H1 (cell line): ENCODE measurements around the gene GLRA1. TPM values are rescaled to one million over a fixed set of nuclear protein-coding genes. Genes with fewer than 3 reads are reported as not detected.
A peak's percentile ranks its signal among the peaks of the same experiment; 100 is the strongest.

Source experiments
- CTCF ChIA-PET: fragments of 300-600 bp; sonication (Branson Sonifier 250); formaldehyde crosslinking; loops from one replicate; lab custom pipeline; 2021; ENCODE audit not compliant: partially characterized antibody; lab: Charles Lee
- POLR2A ChIA-PET: fragments of 300-600 bp; sonication (Branson Sonifier 250); formaldehyde crosslinking; loops from one replicate; lab custom pipeline; 2021; ENCODE audit warnings: inconsistent platforms; ENCODE audit not compliant: partially characterized antibody; lab: Charles Lee
- DNase-seq, 2 experiments: peaks; one replicate each; pipeline versions ENCODE4 v3.0.0 to v3.0.0-alpha.2; 2010 to 2022; ENCODE audit warnings: low spot score in 2 of 2, low read depth in 1 of 2, mixed read lengths in 1 of 2
- FAIRE-seq: peaks from 2 replicates; lab custom pipeline; 2011; peaks lifted over from hg19 to GRCh38; lab: Jason Lieb, UNC
- H2AFZ ChIP-seq: 2 replicates; pipeline ENCODE4 v1.8.1; 2012; ENCODE audit warnings: low read length, inconsistent platforms
- H2AK5ac ChIP-seq: 2 replicates; pipeline ENCODE4 v1.6.1; 2013; ENCODE audit warnings: low read depth, low read length
- H2BK120ac ChIP-seq: replicated peaks from 2 replicates; pipeline ENCODE3; 2013; ENCODE audit warnings: low read depth, low read length, inconsistent platforms
- H2BK12ac ChIP-seq: 2 replicates; pipeline ENCODE4 v1.6.1; 2013; ENCODE audit warnings: low read depth, low read length
- H2BK15ac ChIP-seq: 2 replicates; pipeline ENCODE4 v1.6.1; 2013; ENCODE audit warnings: low read length
- H2BK20ac ChIP-seq: 2 replicates; pipeline ENCODE4 v1.6.1; 2013; ENCODE audit warnings: low read length
- H2BK5ac ChIP-seq: 2 replicates; pipeline ENCODE4 v1.6.1; 2013; ENCODE audit warnings: low read depth, low read length
- H3K14ac ChIP-seq: 2 replicates; pipeline ENCODE4 v1.6.1; 2013; ENCODE audit warnings: inconsistent platforms; ENCODE audit not compliant: insufficient read length
- H3K18ac ChIP-seq: 2 replicates; pipeline ENCODE4 v1.6.1; 2013; ENCODE audit warnings: low read length; ENCODE audit errors: extremely low read depth
- H3K23ac ChIP-seq: 2 replicates; pipeline ENCODE4 v1.6.1; 2013; ENCODE audit warnings: inconsistent platforms; ENCODE audit not compliant: insufficient read length
- H3K23me2 ChIP-seq: 2 replicates; pipeline ENCODE4 v1.6.1; 2013; ENCODE audit warnings: low read depth, low read length
- H3K27ac ChIP-seq: 2 replicates; pipeline ENCODE4 v1.6.1; 2011; ENCODE audit warnings: low read depth, low read length, inconsistent platforms
- H3K27me3 ChIP-seq, 4 experiments: replicated peaks in 1 of 4; 1 replicate in 1 of 4; 2 replicates in 3 of 4; pipeline versions ENCODE4 v1.6.1 to v1.8.1; 2011 to 2013; ENCODE audit warnings: low read length in 3 of 4, mild to moderate bottlenecking in 3 of 4, inconsistent platforms in 2 of 4, mixed read lengths in 2 of 4, moderate library complexity in 1 of 4; ENCODE audit not compliant: control insufficient read depth in 3 of 4, insufficient read depth in 3 of 4; ENCODE audit errors: extremely low read depth in 1 of 4
- H3K36me3 ChIP-seq, 4 experiments: 2 replicates each; pipeline versions ENCODE4 v1.6.1 to v1.8.1; 2011 to 2013; ENCODE audit warnings: mild to moderate bottlenecking in 4 of 4, low read length in 3 of 4, moderate library complexity in 2 of 4, control low read depth in 1 of 4, inconsistent platforms in 1 of 4; ENCODE audit not compliant: insufficient read depth in 4 of 4, control insufficient read depth in 2 of 4
- H3K4ac ChIP-seq: replicated peaks from 2 replicates; pipeline ENCODE3; 2013; ENCODE audit warnings: low read length, low read depth, mixed read lengths, inconsistent platforms; ENCODE audit not compliant: insufficient read length
- H3K4me1 ChIP-seq, 4 experiments: replicated peaks in 1 of 4; 1 replicate in 1 of 4; 2 replicates in 3 of 4; pipeline versions ENCODE4 v1.6.1 to v1.8.1; 2011 to 2013; ENCODE audit warnings: low read length in 3 of 4, inconsistent platforms in 2 of 4, mixed read lengths in 1 of 4; ENCODE audit not compliant: insufficient read depth in 4 of 4, control insufficient read depth in 3 of 4
- H3K4me2 ChIP-seq, 2 experiments: 2 replicates each; pipeline versions ENCODE4 v1.6.1 to v1.8.1; 2011 to 2013; ENCODE audit warnings: low read depth in 2 of 2, low read length in 2 of 2, control low read depth in 1 of 2, inconsistent platforms in 1 of 2, mild to moderate bottlenecking in 1 of 2; ENCODE audit not compliant: insufficient read depth in 1 of 2
- H3K4me3 ChIP-seq, 4 experiments: fragments of 200-600, 300-600 bp in 1 of 4; sonication (generic), shearing (Covaris generic), sonication (Bioruptor Twin) in 1 of 4; 2 replicates each; pipeline versions ENCODE4 v1.5.1 to v1.8.1; 2011 to 2016; ENCODE audit warnings: low read length in 4 of 4, low read depth in 3 of 4, control low read depth in 2 of 4, inconsistent platforms in 2 of 4, mild to moderate bottlenecking in 2 of 4, mixed read lengths in 1 of 4, moderate library complexity in 1 of 4; ENCODE audit not compliant: insufficient read depth in 2 of 4; ENCODE audit errors: extremely low read depth in 1 of 4
- H3K56ac ChIP-seq: replicated peaks from 2 replicates; pipeline ENCODE3; 2013; ENCODE audit warnings: low read depth, mild to moderate bottlenecking, mixed read lengths, low read length, inconsistent platforms; ENCODE audit not compliant: insufficient read length
- H3K79me1 ChIP-seq: 2 replicates; pipeline ENCODE4 v1.6.1; 2013; ENCODE audit warnings: low read depth, low read length, control low read depth
- H3K79me2 ChIP-seq, 2 experiments: 2 replicates each; pipeline versions ENCODE4 v1.6.1 to v1.8.1; 2012 to 2013; ENCODE audit warnings: low read length in 2 of 2, mild to moderate bottlenecking in 2 of 2, inconsistent platforms in 1 of 2; ENCODE audit not compliant: insufficient read depth in 2 of 2, control insufficient read depth in 1 of 2
- H3K9ac ChIP-seq, 4 experiments: replicated peaks in 1 of 4; 1 replicate in 1 of 4; 2 replicates in 3 of 4; pipeline versions ENCODE4 v1.6.1 to v1.8.1; 2011 to 2013; ENCODE audit warnings: low read depth in 3 of 4, low read length in 3 of 4, control low read depth in 2 of 4, mild to moderate bottlenecking in 2 of 4, moderate library complexity in 2 of 4, inconsistent platforms in 1 of 4; ENCODE audit errors: extremely low read depth in 1 of 4
- H3K9me3 ChIP-seq, 2 experiments: 2 replicates each; pipeline versions ENCODE4 v1.6.1 to v1.8.1; 2012 to 2013; ENCODE audit warnings: mild to moderate bottlenecking in 2 of 2, moderate library complexity in 2 of 2, control low read depth in 1 of 2, inconsistent platforms in 1 of 2, low read depth in 1 of 2, low read length in 1 of 2, mixed read lengths in 1 of 2; ENCODE audit not compliant: insufficient read depth in 2 of 2
- H4K20me1 ChIP-seq, 2 experiments: replicated peaks in 1 of 2; 2 replicates each; pipeline versions ENCODE3 to v1.8.1; 2011 to 2013; ENCODE audit warnings: inconsistent platforms in 2 of 2, low read length in 2 of 2, mild to moderate bottlenecking in 1 of 2; ENCODE audit not compliant: insufficient read depth in 2 of 2, control insufficient read depth in 1 of 2
- H4K5ac ChIP-seq: 2 replicates; pipeline ENCODE4 v1.6.1; 2013; ENCODE audit warnings: low read length, low read depth, mixed read lengths, inconsistent platforms; ENCODE audit not compliant: insufficient read length
- H4K8ac ChIP-seq: 2 replicates; pipeline ENCODE4 v1.8.0; 2013; ENCODE audit warnings: mild to moderate bottlenecking, moderate library complexity, low read length, inconsistent platforms; ENCODE audit not compliant: insufficient read depth; ENCODE audit errors: extremely low read depth
- H4K91ac ChIP-seq: replicated peaks from 2 replicates; pipeline ENCODE3; 2013; ENCODE audit warnings: low read length, mixed read lengths, inconsistent platforms; ENCODE audit not compliant: insufficient read length
- POLR2AphosphoS5 ChIP-seq: IDR thresholded peaks from 2 replicates; pipeline ENCODE4 v1.6.1; 2011; ENCODE audit warnings: low read depth, low read length
- WGBS, 2 experiments: shearing (Covaris generic) in 1 of 2; methylation state at CpG; one replicate each; pipeline versions ENCODE4 v1.1.6 to v1.1.7; 2013 to 2015; ENCODE audit warnings: low lambda C conversion rate in 2 of 2, mixed read lengths in 2 of 2, inconsistent platforms in 1 of 2, low coverage in 1 of 2, missing lambda C conversion rate in 1 of 2; ENCODE audit not compliant: insufficient replicate concordance in 2 of 2, insufficient coverage in 1 of 2, insufficient read length in 1 of 2; ENCODE audit errors: extremely low coverage in 1 of 2, missing lambda C conversion rate in 1 of 2; 5-methylcytosine and 5-hydroxymethylcytosine counted together
- polyA plus RNA-seq, 7 experiments: library from polyadenylated mRNA; depleted of rRNA in 3 of 7; stranded (reverse) in 5 of 7; unstranded in 2 of 7; fragments of >200 nt in 5 of 7; fragments of 200-250 nt in 2 of 7; gene quantifications; 1 replicate in 5 of 7; 2 replicates in 1 of 7; 4 replicates in 1 of 7; pipeline versions ENCODE4 v1.2.1 to v1.2.3, GENCODE V29; 2011 to 2013; ENCODE audit warnings: missing spikeins in 2 of 7, mixed read lengths in 2 of 7
- total RNA-seq: library from RNA; stranded (reverse); fragmentation: NEBNext Ultra II Directional; extraction: Animal tissue kit (Norgen Biotek cat#: 25700); gene quantifications from 2 replicates; pipeline ENCODE4 v1.2.1, GENCODE V29; 2021

The GLRA1 gene
- total and polyA plus RNA-seq, 2 of the 8 experiments (the other 6 are each of a cell fraction or from before 2014, with no cell fraction given), result not detected

GRCh38 chr5:151925340-151925739 is 689 bp upstream of the GLRA1 start:
- H2BK5ac ChIP-seq, result no peak overlapping the region
- no peak overlapping the region for H3K27ac ChIP-seq
- WGBS, 2 experiments, result 55% methylated on average over 14 of the region's 16 CpGs; no CpG with 5 or more reads in 1 of the 2 experiments
- H2AK5ac ChIP-seq, result no peak overlapping the region
- FAIRE-seq, result no peak
- H3K79me2 ChIP-seq, result no peaks in the 10 kb centered on the region
- H3K18ac ChIP-seq, result no peak overlapping the region
- peaks cover 0 to 2% (median 0%) of the 10 kb centered on the region in 4 experiments; a peak in 2 of 7 replicates for H3K4me1 ChIP-seq
- no peak overlapping the region for H2BK15ac ChIP-seq
- H3K36me3 ChIP-seq, result no peaks in the 10 kb centered on the region
- peak overlapping the region; percentile 23 to 52; a peak in 3 of 4 replicates for H3K4me2 ChIP-seq
- H4K91ac ChIP-seq, result no peak overlapping the region
- H3K4me3 ChIP-seq, result peak overlapping the region in 1 of 4 experiments; percentile 46; a peak in 4 of 8 replicates
- POLR2A ChIA-PET, result no interaction called here
- no peak overlapping the region for H3K14ac ChIP-seq
- CTCF ChIA-PET, result interaction anchor here (0.6 to 4.0 kb wide), 10 partner anchors 9 to 235 kb away, joined by 3 to 22 read pairs (median 6); no protein-coding TSS in a partner anchor
- DNase-seq, result no peak
- no peak overlapping the region for H3K23ac ChIP-seq
- peaks cover 4 to 21% (median 10%) of the 10 kb centered on the region in 4 experiments for H3K27me3 ChIP-seq
- H3K56ac ChIP-seq, result no peak overlapping the region
- no peak overlapping the region for H3K9ac ChIP-seq
- H3K23me2 ChIP-seq, result no peaks in the 10 kb centered on the region; the same call in 1 of the 2 replicates
- no peak overlapping the region for H3K4ac ChIP-seq
- H2AFZ ChIP-seq, result no peak overlapping the region
- no peak overlapping the region for H4K8ac ChIP-seq
- no peak overlapping the region for H2BK120ac ChIP-seq
- no peak overlapping the region for H4K5ac ChIP-seq
- no peak overlapping the region for H2BK20ac ChIP-seq
- no peak overlapping the region for H2BK12ac ChIP-seq
- no peaks in the 10 kb centered on the region for H3K79me1 ChIP-seq
- H3K9me3 ChIP-seq, result no peaks in the 10 kb centered on the region
- TF ChIP-seq POLR2AphosphoS5, result no peak
- H4K20me1 ChIP-seq, result no peaks in the 10 kb centered on the region
